HepG2 (cell line): ENCODE measurements around the gene HECTD1. TPM values are rescaled to one million over a fixed set of nuclear protein-coding genes. Genes with fewer than 3 reads are reported as not detected.

Experiments used
- BCL3 ChIP-seq: sonication (generic); formaldehyde crosslinking; IDR thresholded peaks from 2 replicates; pipeline ENCODE4 v1.5.1; 2020; ENCODE audit warnings: mild to moderate bottlenecking, missing genetic modification reagents, moderate library complexity
- BRCA1 ChIP-seq: sonication (generic); formaldehyde crosslinking; IDR thresholded peaks from 2 replicates; pipeline ENCODE4 v1.4.0; 2020; ENCODE audit warnings: missing genetic modification reagents
- CREB1 ChIP-seq, 2 experiments: fragments of 450-650 bp in 1 of 2; IDR thresholded peaks; 2 replicates each; pipeline ENCODE4 v1.6.1; 2016 to 2017; ENCODE audit warnings: control low read depth in 1 of 2, mild to moderate bottlenecking in 1 of 2, missing compliant biosample characterization in 1 of 2, missing genetic modification characterization in 1 of 2
- HNRNPUL1 ChIP-seq: fragments of 200-400 bp; formaldehyde crosslinking; IDR thresholded peaks from 2 replicates; pipeline ENCODE4 v1.6.1; 2017; ENCODE audit warnings: low read depth, mild to moderate bottlenecking, low read length, moderate library complexity
- IRF2 ChIP-seq: IDR thresholded peaks from 2 replicates; pipeline ENCODE4 v1.6.1; 2018; ENCODE audit warnings: missing genetic modification reagents, missing compliant biosample characterization
- KDM4B ChIP-seq: sonication (generic); formaldehyde crosslinking; IDR thresholded peaks from 2 replicates; pipeline ENCODE4 v1.4.0; 2020; ENCODE audit warnings: missing genetic modification reagents
- MEIS1 ChIP-seq: sonication (generic); formaldehyde crosslinking; IDR thresholded peaks from 2 replicates; pipeline ENCODE4 v1.9.0; 2021; ENCODE audit warnings: mild to moderate bottlenecking, missing genetic modification reagents, moderate library complexity, borderline replicate concordance
- NCOR1 ChIP-seq: fragments of 200-600 bp; sonication (generic); IDR thresholded peaks from 2 replicates; pipeline ENCODE4 v1.7.0; 2017; ENCODE audit warnings: antibody characterized with exemption, low read length, borderline replicate concordance
- NFKB2 ChIP-seq: sonication (generic); formaldehyde crosslinking; IDR thresholded peaks from 2 replicates; pipeline ENCODE4 v1.4.0; 2020; ENCODE audit warnings: missing genetic modification reagents, borderline replicate concordance
- PAF1 ChIP-seq: IDR thresholded peaks from 2 replicates; pipeline ENCODE4 v1.6.1; 2016; ENCODE audit warnings: missing genetic modification reagents, missing compliant biosample characterization
- PATZ1 ChIP-seq: sonication (generic); formaldehyde crosslinking; IDR thresholded peaks from 2 replicates; pipeline ENCODE4 v1.4.0; 2020; ENCODE audit warnings: missing genetic modification reagents
- SOX5 ChIP-seq: IDR thresholded peaks from 2 replicates; pipeline ENCODE4 v1.6.1; 2016; ENCODE audit warnings: borderline replicate concordance
- STAT6 ChIP-seq: sonication (generic); formaldehyde crosslinking; IDR thresholded peaks from 2 replicates; pipeline ENCODE4 v1.4.0; 2020; ENCODE audit warnings: missing genetic modification reagents, mild to moderate bottlenecking, borderline replicate concordance
- THAP9 ChIP-seq: sonication (generic); formaldehyde crosslinking; IDR thresholded peaks from 2 replicates; pipeline ENCODE4; 2020; ENCODE audit warnings: missing genetic modification reagents, mild to moderate bottlenecking, borderline replicate concordance
- TSC22D2 ChIP-seq: sonication (generic); formaldehyde crosslinking; IDR thresholded peaks from 2 replicates; pipeline ENCODE4 v1.5.1; 2020; ENCODE audit warnings: missing genetic modification reagents, mild to moderate bottlenecking, borderline replicate concordance
- ZBTB2 ChIP-seq: sonication (generic); formaldehyde crosslinking; IDR thresholded peaks from 2 replicates; pipeline ENCODE4 v1.8.0; 2022; ENCODE audit warnings: low read depth, missing genetic modification reagents
- ZNF550 ChIP-seq: sonication (generic); formaldehyde crosslinking; IDR thresholded peaks from 2 replicates; pipeline ENCODE4 v1.4.0; 2020; ENCODE audit warnings: mild to moderate bottlenecking, missing genetic modification reagents, borderline replicate concordance
- polyA plus RNA-seq, 8 experiments: library from polyadenylated mRNA; depleted of rRNA in 3 of 8; stranded (reverse) in 7 of 8; unstranded in 1 of 8; fragments of >200 nt; fragmentation: Illumina TruSeq in 4 of 8; extraction: Trizol in 4 of 8; gene quantifications; 2 replicates each; pipeline versions ENCODE4 v1.2.1 to v1.2.3, GENCODE V29; 2011 to 2016; ENCODE audit warnings: low read depth in 4 of 8, missing spikeins in 1 of 8, mixed read lengths in 1 of 8; ENCODE audit not compliant: insufficient read depth in 1 of 8
- total RNA-seq, 5 experiments: library from RNA; depleted of rRNA; stranded (reverse); fragments of >200 nt; fragmentation: Illumina TruSeq; extraction: Trizol; gene quantifications; 2 replicates each; pipeline ENCODE4 v1.2.3, GENCODE V29; 2016; ENCODE audit warnings: low read depth in 1 of 5

The HECTD1 gene
- total and polyA plus RNA-seq, 2 of the 13 experiments (the other 11 are each of a cell fraction or from before 2014, with no cell fraction given), result 312 to 560 TPM

- peak; percentile 73; the same call in 1 of the 2 replicates for TF ChIP-seq BCL3
- peak; percentile 57; the same call in 1 of the 2 replicates for TF ChIP-seq CREB1 (IDR thresholded peaks at IDR 0.05)
- no peak for TF ChIP-seq CREB1 (CRISPR knock-in tag; IDR thresholded peaks at IDR 0.05)
- TF ChIP-seq HNRNPUL1, result no peak
- no peak for TF ChIP-seq MEIS1
- TF ChIP-seq NFKB2 (CRISPR knock-in tag), result no peak
- TF ChIP-seq PAF1 (CRISPR knock-in tag), result peak; percentile 32; the same call in 1 of the 2 replicates
- TF ChIP-seq ZNF550 (CRISPR knock-in tag), result no peak
- peak; percentile 90; the same call in 1 of the 2 replicates for TF ChIP-seq KDM4B (CRISPR knock-in tag)
- peak; percentile 72 for TF ChIP-seq PATZ1
- peak; percentile 89 for TF ChIP-seq SOX5
- TF ChIP-seq BRCA1 (CRISPR knock-in tag), result no peak
- peak; percentile 65; the same call in 1 of the 2 replicates for TF ChIP-seq NCOR1
- peak; percentile 86 for TF ChIP-seq TSC22D2 (CRISPR knock-in tag)
- 0 out of 2 replicates have a peak, but pooled peaks have one; percentile 29 for TF ChIP-seq ZBTB2 (CRISPR knock-in tag)
- TF ChIP-seq THAP9 (CRISPR knock-in tag), result no peak
- peak; percentile 95 for TF ChIP-seq IRF2 (CRISPR knock-in tag)
- no peak for TF ChIP-seq STAT6 (CRISPR knock-in tag)
Observed at GRCh38 chr14:31205681-31206535, 1.7 kb downstream of the HECTD1 start (continued).
